Bronchial epithelial cell (primary cell): Measurements from ENCODE around the gene CBFB. TPM values are rescaled to one million over a fixed set of nuclear protein-coding genes. Genes with fewer than 3 reads are reported as not detected.

Experiments used
- DNase-seq: peaks from one replicate; pipeline ENCODE4 v3.0.0-alpha.2; 2010; ENCODE audit warnings: low read depth
- FAIRE-seq: peaks from 2 replicates; lab custom pipeline; 2011; peaks lifted over from hg19 to GRCh38; lab: Jason Lieb, UNC
- H3K27me3 ChIP-seq: 2 replicates; pipeline ENCODE4 v1.5.1; 2011; ENCODE audit warnings: low read length; ENCODE audit not compliant: control insufficient read depth, insufficient read depth
- H3K36me3 ChIP-seq: 2 replicates; pipeline ENCODE4 v1.5.1; 2011; ENCODE audit warnings: low read length; ENCODE audit not compliant: control insufficient read depth, insufficient read depth
- H3K4me3 ChIP-seq: 2 replicates; pipeline ENCODE4 v1.5.1; 2011; ENCODE audit warnings: mild to moderate bottlenecking, low read depth, low read length, control low read depth
- CTCF ChIP-seq: IDR thresholded peaks from 2 replicates; pipeline ENCODE4 v1.5.1; 2011; ENCODE audit warnings: mild to moderate bottlenecking, moderate library complexity, low read length, control low read depth, inconsistent platforms; ENCODE audit not compliant: insufficient read depth, severe bottlenecking
- total RNA-seq: library from RNA; depleted of rRNA; stranded (reverse); fragments of >200 nt; gene quantifications from 2 replicates; pipeline ENCODE4 v1.2.1, GENCODE V29; 2014

The CBFB gene
- total RNA-seq, 1 donor from 2014 or later = 101 TPM

DNA sequence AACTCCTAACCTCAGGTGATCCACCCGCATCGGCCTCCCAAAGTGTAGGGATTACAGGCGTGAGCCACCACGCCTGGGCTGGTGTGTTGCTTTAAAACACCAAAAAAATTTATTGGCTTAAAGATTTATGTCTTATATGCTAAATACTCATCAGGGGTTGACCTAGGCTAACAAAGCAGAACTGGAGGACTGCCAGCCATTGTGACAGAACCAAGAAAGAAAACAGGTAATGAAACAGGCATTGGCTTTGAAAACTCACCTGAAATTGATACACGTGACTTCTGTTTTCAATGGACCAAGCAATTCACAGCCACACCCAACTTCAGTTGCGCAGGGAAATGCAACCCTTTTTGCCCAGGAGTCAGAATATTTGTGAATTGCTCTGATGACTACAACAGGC is 75.9 kb downstream of the CBFB start:
- Histone ChIP-seq H3K27me3 (no peaks in the 10 kb centered on the region), H3K4me3 (no peak overlapping the region), H3K36me3 (no peaks in the 10 kb centered on the region)
- no peak for TF ChIP-seq CTCF
- FAIRE-seq (no peak), DNase-seq (peak; percentile 50)

DNA sequence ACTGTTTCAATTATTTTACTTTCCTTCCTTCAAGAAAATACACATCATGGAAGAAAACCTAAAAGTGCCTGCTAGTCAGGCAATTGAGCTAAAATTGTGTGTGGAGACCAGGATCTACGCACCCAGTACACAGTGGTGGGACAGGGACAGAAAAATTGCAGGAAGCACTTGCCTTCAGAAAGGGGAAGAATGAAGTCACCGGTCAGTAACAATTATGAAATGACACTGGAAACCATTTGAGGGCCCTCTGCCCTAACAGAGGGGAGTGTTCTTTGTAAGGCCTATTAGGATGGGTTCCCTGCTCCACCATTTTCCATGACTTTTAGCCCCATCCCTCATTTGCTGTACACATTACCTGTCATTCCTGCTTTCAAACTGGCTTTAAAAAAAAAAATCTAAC is 76.3 kb downstream of the CBFB start:
- TF ChIP-seq CTCF = no peak
- H3K36me3 ChIP-seq = no peaks in the 10 kb centered on the region
- no peak overlapping the region for H3K4me3 ChIP-seq
- DNase-seq = no peak
- FAIRE-seq = no peak
- no peaks in the 10 kb centered on the region for H3K27me3 ChIP-seq

DNA sequence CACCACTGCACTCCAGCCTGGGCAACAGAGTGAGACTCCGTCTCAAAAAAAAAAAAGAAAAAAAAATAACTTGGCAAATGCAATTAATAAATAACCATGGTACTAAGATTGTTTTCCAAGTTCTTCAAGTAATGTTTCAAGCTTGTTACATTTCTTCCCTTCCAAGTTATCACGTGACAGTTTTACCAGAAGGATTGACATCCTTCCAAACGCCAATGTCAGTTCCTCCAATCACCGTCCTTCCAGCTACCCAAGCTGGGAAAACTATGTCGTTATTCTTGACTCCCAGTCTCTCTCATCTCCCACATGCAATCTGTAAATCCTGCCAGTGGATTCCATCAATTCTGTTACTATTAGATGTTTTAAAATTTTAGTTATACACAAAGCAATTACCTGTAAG is 76.9 kb downstream of the CBFB start:
- Histone ChIP-seq H3K36me3 (no peaks in the 10 kb centered on the region), H3K27me3 (no peaks in the 10 kb centered on the region), H3K4me3 (no peak overlapping the region)
- TF ChIP-seq CTCF = no peak
- no peak for DNase-seq
- FAIRE-seq = no peak

- no peak overlapping the region for H3K4me3 ChIP-seq
- TF ChIP-seq CTCF = no peak
- DNase-seq (no peak), FAIRE-seq (no peak)
- no peaks in the 10 kb centered on the region for H3K27me3 ChIP-seq
- H3K36me3 ChIP-seq = no peaks in the 10 kb centered on the region
Measured at GRCh38 chr16:67108489-67108888, 79.5 kb downstream of the CBFB start.

DNA sequence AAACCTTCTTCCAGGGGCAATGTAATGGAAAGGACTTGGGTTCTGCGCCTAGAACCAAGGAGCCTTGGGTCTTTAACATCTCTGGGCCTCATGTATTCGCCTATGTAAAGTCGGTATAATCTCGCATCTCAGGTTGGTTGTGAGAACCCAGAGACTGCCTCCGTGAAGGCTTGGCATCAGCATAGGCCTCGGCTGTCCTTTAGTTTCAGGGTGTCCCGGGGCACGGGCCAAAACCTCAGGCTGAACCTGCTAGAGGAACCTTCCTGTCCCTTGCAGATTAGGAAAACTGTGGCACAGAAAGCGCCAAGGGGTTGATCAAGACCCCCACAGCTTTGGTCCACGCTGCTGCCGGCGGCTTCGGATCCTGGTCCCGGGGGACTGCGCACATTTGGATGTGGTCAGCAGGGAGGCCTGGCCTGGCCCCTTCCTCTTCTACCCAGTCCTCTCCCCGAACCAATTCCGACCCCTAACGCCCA is 80.0 kb downstream of the CBFB start:
- DNase-seq (no peak), FAIRE-seq (no peak)
- H3K36me3 ChIP-seq = no peaks in the 10 kb centered on the region
- no peaks in the 10 kb centered on the region for H3K27me3 ChIP-seq
- no peak for TF ChIP-seq CTCF
- H3K4me3 ChIP-seq = peak overlapping the region; percentile 76
